ENCODE results near the gene SERPINF2.

SERPINF2 gene

DNA sequence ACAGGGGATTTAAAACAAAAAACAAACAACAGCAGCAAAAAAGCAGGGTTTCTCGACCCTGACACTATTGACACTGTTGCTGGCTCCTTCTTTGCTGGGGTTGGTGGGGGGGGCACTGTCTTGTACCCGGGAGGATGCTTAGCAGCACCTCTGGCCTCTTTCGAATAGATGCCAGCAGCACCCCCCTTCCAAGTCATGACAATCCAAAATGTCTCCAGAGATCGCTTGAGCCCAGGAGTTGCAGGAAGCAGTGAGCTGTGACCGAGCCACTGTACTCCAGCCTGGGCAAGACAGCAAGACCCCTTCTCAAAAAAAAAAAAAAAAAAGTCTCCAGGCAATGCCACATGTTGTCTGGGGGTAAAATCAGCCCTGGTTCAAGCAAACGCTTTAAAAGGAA, 39.5 kb downstream of the SERPINF2 start:
- H3K27me3 ChIP-seq (ENCODE audit: insufficient read depth, poor library complexity, severe bottlenecking), result no peaks in the 10 kb centered on the region
- no peaks in the 10 kb centered on the region for H3K9me3 ChIP-seq (ENCODE audit: severe bottlenecking)
- ATAC-seq (ENCODE audit: low read depth) (no peak), DNase-seq (ENCODE audit: low spot score) (no peak)
- no peak for TF ChIP-seq CTCF (IDR thresholded peaks at IDR 0.05; ENCODE audit: poor library complexity, severe bottlenecking)
- peaks cover 17% of the 10 kb centered on the region for H3K4me1 ChIP-seq (ENCODE audit: insufficient read depth, poor library complexity, severe bottlenecking)
- H3K27ac ChIP-seq (ENCODE audit: poor library complexity, severe bottlenecking), result no peak overlapping the region
- H3K4me3 ChIP-seq (ENCODE audit: severe bottlenecking), result no peak overlapping the region
- peaks cover 82% of the 10 kb centered on the region for H3K36me3 ChIP-seq (ENCODE audit: low read depth)

GRCh38 chr17:1783271-1783670, 40.6 kb downstream of the SERPINF2 start:
- Histone ChIP-seq H3K4me3 (ENCODE audit: severe bottlenecking) (no peak overlapping the region), H3K9me3 (ENCODE audit: severe bottlenecking) (no peaks in the 10 kb centered on the region), H3K27ac (ENCODE audit: poor library complexity, severe bottlenecking) (no peak overlapping the region), H3K27me3 (ENCODE audit: insufficient read depth, poor library complexity, severe bottlenecking) (no peaks in the 10 kb centered on the region), H3K4me1 (ENCODE audit: insufficient read depth, poor library complexity, severe bottlenecking) (peaks cover 25% of the 10 kb centered on the region), H3K36me3 (ENCODE audit: low read depth) (peaks cover 78% of the 10 kb centered on the region)
- DNase-seq (ENCODE audit: low spot score) (no peak), ATAC-seq (ENCODE audit: low read depth) (no peak)
- no peak for TF ChIP-seq CTCF (IDR thresholded peaks at IDR 0.05; ENCODE audit: poor library complexity, severe bottlenecking)

DNA sequence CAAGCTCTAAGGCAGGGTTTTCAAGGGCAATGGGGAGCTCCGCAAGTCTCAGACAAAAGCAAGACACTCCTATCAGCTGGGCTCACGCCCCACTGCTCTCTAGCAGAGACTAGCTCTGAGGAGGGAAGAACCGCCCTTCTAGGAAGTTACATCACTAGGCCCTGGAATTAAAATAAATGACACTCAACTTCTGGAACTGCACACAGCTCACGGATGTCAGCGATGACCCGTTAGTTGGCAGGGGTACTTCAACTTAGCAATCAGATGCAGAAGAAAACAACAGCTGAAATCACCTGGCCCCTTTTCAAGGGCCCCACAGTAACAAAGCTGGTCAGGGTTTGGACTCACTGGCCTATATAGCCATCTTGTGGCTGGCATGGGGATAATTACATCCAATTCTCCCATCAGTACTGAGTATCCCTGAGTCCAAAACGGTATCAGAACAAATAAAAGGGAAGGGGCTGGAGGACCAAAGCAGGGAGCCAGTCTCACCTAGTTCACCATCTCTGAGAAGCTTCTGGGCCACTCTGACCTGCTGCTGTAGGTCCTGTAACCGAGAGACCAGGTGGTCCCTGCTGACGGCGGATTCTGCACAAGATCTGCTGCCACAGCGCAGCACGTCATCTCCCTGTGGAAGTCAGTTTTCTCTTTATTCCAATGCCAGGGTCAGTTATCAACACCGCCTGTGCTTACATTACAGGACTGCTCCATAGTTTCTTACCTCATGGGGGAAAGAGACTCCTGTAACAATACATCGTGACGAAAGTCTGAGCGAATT, 41.4 kb downstream of the SERPINF2 start:
- Histone ChIP-seq H3K36me3 (ENCODE audit: low read depth) (peaks cover 70% of the 10 kb centered on the region), H3K4me3 (ENCODE audit: severe bottlenecking) (no peak overlapping the region), H3K27ac (ENCODE audit: poor library complexity, severe bottlenecking) (no peak overlapping the region), H3K27me3 (ENCODE audit: insufficient read depth, poor library complexity, severe bottlenecking) (no peaks in the 10 kb centered on the region), H3K4me1 (ENCODE audit: insufficient read depth, poor library complexity, severe bottlenecking) (peaks cover 25% of the 10 kb centered on the region), H3K9me3 (ENCODE audit: severe bottlenecking) (no peaks in the 10 kb centered on the region)
- no peak for DNase-seq (ENCODE audit: low spot score)
- ATAC-seq (ENCODE audit: low read depth), result peak; percentile 32; the same call in 1 of the 3 replicates
- TF ChIP-seq CTCF (IDR thresholded peaks at IDR 0.05; ENCODE audit: poor library complexity, severe bottlenecking), result peak; percentile 61

DNA sequence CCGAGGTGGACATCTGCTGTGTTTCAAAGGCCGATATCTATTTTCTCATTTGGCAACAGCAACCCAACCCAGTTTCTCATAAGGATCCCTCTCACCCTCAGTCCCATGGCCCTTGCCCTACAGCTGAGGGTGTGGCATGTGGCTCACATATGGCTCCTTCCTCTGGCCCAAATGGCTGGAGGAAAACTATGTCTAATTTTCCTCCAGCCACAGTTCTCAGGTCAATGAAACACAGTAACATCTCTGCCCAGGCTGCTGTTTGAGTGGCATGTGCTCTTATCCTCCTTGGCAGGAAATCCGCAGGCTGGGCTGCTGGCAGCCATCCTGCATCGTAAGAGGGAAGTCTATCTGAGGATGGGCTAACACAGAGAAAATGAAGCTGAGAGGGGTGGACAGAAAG, 43.3 kb downstream of the SERPINF2 start:
- Histone ChIP-seq H3K27ac (ENCODE audit: poor library complexity, severe bottlenecking) (no peak overlapping the region), H3K27me3 (ENCODE audit: insufficient read depth, poor library complexity, severe bottlenecking) (no peaks in the 10 kb centered on the region), H3K4me3 (ENCODE audit: severe bottlenecking) (no peak overlapping the region), H3K36me3 (ENCODE audit: low read depth) (peaks cover 63% of the 10 kb centered on the region), H3K4me1 (ENCODE audit: insufficient read depth, poor library complexity, severe bottlenecking) (peaks cover 14% of the 10 kb centered on the region), H3K9me3 (ENCODE audit: severe bottlenecking) (no peaks in the 10 kb centered on the region)
- ATAC-seq (ENCODE audit: low read depth), result no peak
- no peak for DNase-seq (ENCODE audit: low spot score)
- no peak for TF ChIP-seq CTCF (IDR thresholded peaks at IDR 0.05; ENCODE audit: poor library complexity, severe bottlenecking)

GRCh38 chr17:1786708-1787107, 44.0 kb downstream of the SERPINF2 start:
- Histone ChIP-seq H3K9me3 (ENCODE audit: severe bottlenecking) (no peaks in the 10 kb centered on the region), H3K36me3 (ENCODE audit: low read depth) (peaks cover 56% of the 10 kb centered on the region), H3K4me3 (ENCODE audit: severe bottlenecking) (no peak overlapping the region), H3K27ac (ENCODE audit: poor library complexity, severe bottlenecking) (peak overlapping the region; percentile 64), H3K27me3 (ENCODE audit: insufficient read depth, poor library complexity, severe bottlenecking) (no peaks in the 10 kb centered on the region), H3K4me1 (ENCODE audit: insufficient read depth, poor library complexity, severe bottlenecking) (peaks cover 14% of the 10 kb centered on the region)
- no peak for DNase-seq (ENCODE audit: low spot score)
- ATAC-seq (ENCODE audit: low read depth), result no peak
- TF ChIP-seq CTCF (IDR thresholded peaks at IDR 0.05; ENCODE audit: poor library complexity, severe bottlenecking), result no peak

Measured in RWPE2 (cell line).